Stimulated activated naive CD4-positive, alpha-beta T cell (primary cell): ENCODE results near the gene TESMIN.

Experiments used
- DNase-seq, 6 experiments: peaks; one replicate each; lab custom pipeline; 2025; lab: John Stamatoyannopoulos, UW

The TESMIN gene

DNA sequence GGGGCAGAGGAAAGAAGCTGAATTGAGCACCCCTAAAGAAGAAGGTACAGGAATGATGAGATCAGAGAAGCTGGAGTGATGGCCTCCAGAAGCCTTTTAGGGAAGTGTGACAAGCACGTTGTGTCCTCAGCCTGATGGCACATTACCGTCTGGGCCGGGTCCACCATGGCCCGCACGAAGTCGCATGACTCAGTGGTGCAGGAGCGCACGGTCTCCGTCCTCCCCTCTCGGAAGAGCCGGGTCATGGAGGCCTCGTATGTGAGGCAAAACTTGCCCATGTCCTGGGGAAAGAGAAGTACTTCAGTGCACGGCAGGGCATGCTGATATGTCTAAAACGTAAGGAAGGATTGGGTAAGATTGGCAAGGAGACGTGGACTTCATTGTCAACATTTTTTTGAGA lies 11.2 kb upstream of the TESMIN start:
- no peak for DNase-seq

DNA sequence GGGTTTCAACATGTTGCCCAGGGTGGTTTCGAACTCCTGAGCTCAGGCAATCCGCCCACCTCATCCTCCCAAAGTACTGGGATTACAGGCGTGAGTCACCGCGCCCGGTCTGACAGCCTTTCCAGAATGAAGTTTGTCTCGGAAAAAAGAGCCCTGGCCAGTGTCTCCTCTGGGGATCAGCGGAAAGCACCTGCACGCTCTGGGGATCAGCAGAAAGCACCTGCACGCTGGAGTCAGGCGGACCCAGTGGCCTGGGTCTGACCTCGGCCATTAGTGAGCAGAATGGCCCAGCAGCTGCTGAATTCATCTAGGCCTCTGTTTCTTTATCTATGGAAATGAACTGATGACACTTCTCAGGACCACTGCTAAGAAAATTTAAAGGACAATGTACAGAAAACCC lies 10.5 kb upstream of the TESMIN start:
- DNase-seq: no peak

DNA sequence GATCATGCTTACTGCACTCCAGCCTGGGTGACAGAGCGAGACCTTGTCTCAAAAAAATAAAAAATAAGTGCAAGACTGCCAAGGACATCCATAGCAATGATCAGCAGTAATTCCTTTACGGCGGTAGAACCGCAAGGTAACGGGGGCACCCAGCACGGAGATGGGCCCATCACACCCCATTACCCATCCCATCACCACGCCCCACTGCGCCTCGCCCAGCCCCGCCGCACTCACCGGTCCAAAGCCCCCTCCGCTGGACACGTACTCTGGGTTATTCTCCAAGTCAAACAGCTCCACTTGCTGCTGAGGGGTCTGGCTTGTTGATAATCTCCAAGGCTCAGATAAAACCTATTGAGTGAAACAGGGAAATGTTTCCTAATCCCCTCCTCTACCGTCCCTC lies 8.7 kb upstream of the TESMIN start:
- no peak for DNase-seq

DNA sequence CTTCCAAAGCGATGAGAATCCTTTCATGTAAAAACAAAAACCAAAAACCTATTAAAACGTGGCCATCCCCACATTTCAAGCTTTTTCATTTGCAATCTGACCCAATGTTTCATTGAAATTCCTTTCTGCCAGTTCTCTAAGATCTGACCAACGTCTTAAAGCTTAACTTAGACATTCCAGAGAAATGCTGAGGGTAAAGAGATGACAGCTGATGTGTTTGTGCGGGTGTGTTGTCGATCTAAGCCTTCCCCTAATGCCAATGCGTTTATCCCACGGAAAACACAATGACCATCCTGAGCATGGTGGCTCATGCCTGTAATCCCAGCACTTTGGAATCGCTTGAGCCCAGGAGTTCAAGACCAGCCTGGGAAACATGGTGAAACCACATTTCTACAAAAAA lies 6.4 kb upstream of the TESMIN start:
- DNase-seq: no peak

DNA sequence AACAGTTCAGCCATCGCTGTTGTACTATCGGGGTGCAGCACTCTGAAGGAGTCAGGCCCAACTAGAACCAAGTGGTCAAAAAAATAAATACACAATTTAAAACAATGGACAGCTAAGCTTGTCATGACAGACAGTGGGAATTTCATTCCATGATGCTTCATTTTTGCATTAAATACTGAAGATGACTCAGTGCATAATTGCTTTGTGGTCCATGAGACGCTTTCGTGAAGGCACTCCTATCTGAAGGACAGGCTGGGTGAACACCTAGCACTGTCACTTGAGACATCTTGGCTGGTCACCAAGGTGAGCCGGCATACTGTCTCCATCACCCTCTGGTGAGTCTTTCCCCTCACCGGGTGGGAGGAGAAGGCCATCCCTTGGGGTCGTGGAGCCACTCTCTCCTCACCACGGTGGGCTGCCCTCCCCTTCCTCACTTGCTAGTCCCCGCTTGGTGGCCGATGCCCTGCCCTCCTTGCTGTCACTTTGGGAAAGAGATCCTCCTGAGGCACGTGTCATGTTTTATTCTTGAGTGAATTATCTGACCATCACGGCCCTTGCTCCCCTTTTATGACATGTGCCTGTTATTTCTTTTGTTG lies 4.9 kb upstream of the TESMIN start:
- DNase-seq: no peak

DNA sequence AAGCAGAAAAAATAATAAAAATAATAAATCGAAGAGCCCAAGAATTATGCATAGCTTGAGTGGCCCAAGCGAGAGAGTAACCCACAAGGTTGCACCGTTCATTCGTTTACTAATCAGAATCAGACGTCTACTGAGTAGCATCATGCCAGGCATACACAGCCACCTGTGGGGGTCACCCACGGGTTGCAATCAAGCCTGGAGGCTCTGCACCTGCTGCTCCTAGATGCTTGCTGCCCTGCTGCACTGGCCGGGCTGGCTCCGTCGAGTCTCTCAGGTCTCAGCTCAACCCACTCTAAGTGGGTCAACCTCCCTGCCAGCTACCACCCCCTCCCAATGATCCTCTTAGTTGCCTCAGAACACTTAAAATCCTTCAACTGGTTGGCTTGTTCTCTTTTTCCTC lies 2.0 kb upstream of the TESMIN start:
- DNase-seq: no peak

GRCh38 chr11:68751004-68751325 lies 355 bp downstream of the TESMIN start:
- no peak for DNase-seq

DNA sequence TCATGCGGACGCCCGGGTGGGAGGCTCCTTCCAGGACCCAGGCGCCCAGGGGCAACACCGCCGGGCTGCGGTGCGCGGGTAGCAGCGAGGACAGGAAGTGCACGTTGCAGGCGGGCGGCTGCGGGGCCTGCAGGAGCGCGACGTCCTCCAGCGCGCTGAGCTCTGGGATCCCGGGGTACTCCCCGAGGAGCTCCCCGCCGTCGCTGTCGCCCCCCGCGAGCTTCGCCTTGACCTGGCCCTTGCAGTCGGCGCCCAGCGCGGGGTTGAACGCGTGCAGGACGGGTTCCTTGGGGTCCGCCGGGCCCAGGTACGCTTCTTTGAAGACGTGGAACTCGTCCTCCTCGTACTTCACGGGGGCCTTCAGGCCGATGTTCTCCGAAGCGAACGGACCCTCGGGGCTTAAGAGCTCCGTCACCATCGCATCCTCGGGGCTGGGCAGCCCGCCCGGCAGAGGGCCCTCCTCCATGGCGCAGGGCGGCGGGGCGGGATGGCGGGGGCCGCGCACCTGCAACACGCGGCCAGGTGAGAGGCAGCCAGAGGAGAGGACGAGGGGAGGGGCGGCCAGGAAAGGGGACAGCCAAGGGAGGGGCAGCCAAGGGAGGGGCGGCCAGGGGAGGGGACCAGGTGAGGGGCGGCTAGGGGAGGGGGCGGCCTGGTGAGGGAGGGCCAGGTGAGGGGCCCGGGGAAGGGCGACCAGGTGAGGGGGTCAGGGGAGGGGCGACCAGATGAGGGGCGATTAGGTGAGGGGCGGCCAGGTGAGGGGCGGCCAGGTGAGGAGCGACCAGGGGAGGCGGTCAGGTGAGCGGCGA lies 921 bp downstream of the TESMIN start:
- DNase-seq: peak in 4 of 6 experiments; percentile 10 to 34 (median 18)

GRCh38 chr11:68749229-68750123 lies 1.8 kb downstream of the TESMIN start:
- no peak for DNase-seq

DNA sequence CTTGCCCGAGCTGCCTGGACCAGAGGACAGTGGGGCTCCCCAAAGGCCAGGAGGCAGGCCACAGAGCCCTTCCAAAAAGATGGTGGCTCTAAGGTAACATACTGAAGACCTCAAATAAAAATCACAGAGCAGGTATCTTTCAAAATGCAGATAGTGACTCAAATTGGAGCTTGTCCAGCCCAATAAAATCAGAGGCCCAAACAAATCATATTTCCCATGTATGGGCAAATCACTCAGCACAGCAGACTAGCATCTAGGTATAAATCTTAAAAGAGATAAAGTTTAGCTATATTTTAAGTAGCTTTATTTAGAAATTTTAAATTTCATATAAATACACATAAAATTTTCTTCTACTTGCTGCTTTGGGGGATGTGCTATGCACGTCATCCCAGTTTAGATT lies 3.3 kb downstream of the TESMIN start:
- DNase-seq: no peak

GRCh38 chr11:68743539-68743938 lies 7.8 kb downstream of the TESMIN start:
- no peak for DNase-seq

- DNase-seq: no peak
These were observed 9.9 kb downstream of the TESMIN start for GRCh38 chr11:68741463-68741862.

DNA sequence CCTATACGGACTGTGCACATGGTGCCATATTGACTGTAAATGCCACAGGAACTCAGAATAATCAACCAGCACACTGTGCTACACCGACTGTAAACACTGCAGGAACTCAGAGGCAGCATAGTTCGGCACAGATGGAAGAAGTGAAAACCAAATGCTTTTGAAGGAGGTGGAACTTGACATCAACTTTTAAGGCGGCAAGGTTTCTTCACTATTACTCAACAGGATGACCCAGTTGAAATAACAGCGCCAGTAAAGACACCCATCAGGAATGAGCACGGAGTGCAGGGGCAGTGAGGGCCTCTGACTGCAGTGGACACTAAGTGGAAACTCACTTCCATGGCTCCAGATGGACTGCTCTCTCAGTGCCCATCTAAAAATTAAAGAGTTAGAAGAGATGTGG lies 15.7 kb downstream of the TESMIN start:
- no peak for DNase-seq

DNA sequence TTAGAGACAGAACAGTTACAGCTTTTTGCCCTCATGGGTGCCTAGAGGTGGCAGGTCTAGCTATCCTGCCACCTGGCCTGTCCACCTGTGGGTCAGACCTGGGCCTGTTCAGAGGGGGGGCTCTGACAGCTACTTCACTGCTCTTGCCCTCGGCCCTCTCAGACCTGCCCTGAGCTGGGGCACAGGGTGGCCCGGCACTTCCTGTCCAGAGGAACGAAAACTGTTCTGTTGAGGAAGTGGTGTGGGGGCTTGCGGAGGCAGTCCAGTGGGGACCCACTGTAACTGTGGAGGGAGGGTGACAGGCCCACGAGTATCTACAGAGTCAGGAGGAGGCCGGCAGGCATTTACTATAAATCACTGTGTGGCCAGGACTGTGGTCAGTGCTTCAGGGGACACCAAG lies 16.2 kb downstream of the TESMIN start:
- no peak for DNase-seq

GRCh38 chr11:68734111-68734510 lies 17.2 kb downstream of the TESMIN start:
- DNase-seq: no peak

GRCh38 chr11:68727783-68728182 lies 23.5 kb downstream of the TESMIN start:
- DNase-seq: no peak

- DNase-seq: no peak
These were observed 27.0 kb downstream of the TESMIN start for GRCh38 chr11:68724293-68724692.

DNA sequence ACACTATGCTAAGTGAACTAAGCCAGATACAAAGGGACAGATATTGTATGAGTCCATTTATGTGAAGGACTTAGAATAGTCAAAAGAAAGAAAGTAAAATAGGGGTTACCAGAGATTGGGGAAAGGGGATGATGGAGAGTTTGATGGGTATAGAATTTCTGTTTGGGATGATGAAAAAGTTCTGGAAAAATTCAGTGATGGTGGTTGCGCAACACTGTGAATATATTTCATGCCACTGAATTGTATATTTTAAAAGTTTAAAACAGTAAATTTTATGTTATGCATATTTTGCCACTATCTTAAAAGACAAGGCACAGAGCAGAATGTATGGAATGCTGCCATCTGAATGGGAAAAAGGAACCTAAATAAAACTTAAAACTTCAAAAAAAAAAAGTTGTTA lies 29.2 kb downstream of the TESMIN start:
- no peak for DNase-seq

- no peak for DNase-seq
These were observed 30.2 kb downstream of the TESMIN start for GRCh38 chr11:68721075-68721474.

DNA sequence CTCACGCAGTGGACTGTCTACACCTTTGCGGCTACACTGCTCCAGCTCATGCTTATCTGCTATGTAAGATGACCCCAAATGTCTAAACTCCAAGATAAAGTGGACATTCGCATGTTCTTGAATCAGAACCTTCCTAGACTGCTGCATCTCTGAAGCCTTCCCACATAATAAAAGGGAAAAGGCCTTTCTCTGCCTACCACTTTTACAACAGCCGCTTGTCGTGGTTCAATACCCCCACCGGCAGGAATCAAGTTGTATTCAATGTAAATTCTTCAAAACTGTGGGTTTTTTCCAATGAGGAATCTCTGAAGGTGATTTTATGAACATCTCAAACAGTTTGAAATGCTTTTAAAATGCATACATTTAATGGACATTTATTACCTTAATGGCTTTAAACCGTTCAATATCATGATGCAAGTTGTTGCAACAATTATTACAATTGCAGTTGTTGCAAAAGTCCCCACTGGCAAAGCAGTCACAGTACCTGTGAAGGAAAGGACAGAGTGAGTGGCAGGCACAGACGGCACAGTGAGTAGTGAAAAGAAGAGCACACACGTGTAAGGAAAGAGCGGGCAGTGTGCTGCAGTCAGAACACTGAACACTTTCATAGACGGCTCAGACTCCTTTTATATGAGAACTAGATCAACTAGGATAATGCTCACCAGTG lies 35.7 kb downstream of the TESMIN start:
- no peak for DNase-seq

GRCh38 chr11:68714060-68714856 lies 37.1 kb downstream of the TESMIN start:
- DNase-seq: no peak

GRCh38 chr11:68711114-68711513 lies 40.2 kb downstream of the TESMIN start:
- DNase-seq: no peak
